IMR-90 (cell line): ENCODE measurements around the gene MT1X.

ENCODE experiments used
- MXI1 ChIP-seq: IDR thresholded peaks from 2 replicates; pipeline ENCODE4 v1.6.1; 2012; ENCODE audit warnings: low read depth, mild to moderate bottlenecking, low read length, moderate library complexity, borderline replicate concordance
- TF ChIP-seq, protein P1 (sequence below): conservative IDR thresholded peaks from 2 replicates; pipeline ENCODE4 v1.5.1; 2012; ENCODE audit warnings: mild to moderate bottlenecking, low read depth, low read length, improper control_type of control experiment

DNA sequence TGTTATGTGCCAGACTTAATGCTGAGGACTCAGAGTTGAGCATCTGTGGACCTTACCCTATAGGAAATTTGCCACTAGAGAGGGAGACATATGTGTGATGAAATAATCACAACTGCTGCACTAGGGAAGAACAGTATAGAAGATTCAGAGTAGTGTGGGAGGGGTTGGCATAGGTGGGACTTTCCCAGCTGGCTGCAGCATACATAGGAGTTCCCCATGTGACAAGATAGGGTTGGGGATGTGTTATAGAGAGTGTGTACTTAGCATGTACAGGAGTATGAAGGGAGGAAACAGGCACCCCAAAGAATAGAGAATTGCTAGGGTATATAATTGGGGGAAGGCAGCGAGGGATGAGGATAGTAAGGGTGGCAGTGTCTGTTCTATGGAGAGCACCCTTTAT lies 50.6 kb downstream of the MT1X start:
- TF ChIP-seq, protein P1, sequence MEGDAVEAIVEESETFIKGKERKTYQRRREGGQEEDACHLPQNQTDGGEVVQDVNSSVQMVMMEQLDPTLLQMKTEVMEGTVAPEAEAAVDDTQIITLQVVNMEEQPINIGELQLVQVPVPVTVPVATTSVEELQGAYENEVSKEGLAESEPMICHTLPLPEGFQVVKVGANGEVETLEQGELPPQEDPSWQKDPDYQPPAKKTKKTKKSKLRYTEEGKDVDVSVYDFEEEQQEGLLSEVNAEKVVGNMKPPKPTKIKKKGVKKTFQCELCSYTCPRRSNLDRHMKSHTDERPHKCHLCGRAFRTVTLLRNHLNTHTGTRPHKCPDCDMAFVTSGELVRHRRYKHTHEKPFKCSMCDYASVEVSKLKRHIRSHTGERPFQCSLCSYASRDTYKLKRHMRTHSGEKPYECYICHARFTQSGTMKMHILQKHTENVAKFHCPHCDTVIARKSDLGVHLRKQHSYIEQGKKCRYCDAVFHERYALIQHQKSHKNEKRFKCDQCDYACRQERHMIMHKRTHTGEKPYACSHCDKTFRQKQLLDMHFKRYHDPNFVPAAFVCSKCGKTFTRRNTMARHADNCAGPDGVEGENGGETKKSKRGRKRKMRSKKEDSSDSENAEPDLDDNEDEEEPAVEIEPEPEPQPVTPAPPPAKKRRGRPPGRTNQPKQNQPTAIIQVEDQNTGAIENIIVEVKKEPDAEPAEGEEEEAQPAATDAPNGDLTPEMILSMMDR: no peak
- TF ChIP-seq MXI1: no peak
